Natural killer cell treated with Interleukin-12 subunit alpha and Interleukin-12 subunit beta and Interleukin-15 and Interleukin-18, amount 100 ng/mL, for 72 hours (primary cell): ENCODE results near the gene ATP2B3. TPM values are rescaled to one million over a fixed set of nuclear protein-coding genes. Genes with fewer than 3 reads are reported as not detected.

ENCODE experiments used
- ATAC-seq, 2 donors: fragments of 150-1000 bp; cut with Tn5 transposase in 1 of 2; sonication (Bioruptor Pico), chemical (Tn5 transposase) in 1 of 2; 2 replicates each; pipeline ENCODE4 v1.10.0; 2021
- DNase-seq: peaks from one replicate; pipeline ENCODE4 v3.0.0; 2022; ENCODE audit warnings: low spot score
- H3K27ac Mint-ChIP-seq, 2 donors: 1 replicate in 1 of 2; 2 replicates in 1 of 2; pipeline ENCODE4 v1.8.0; 2022; ENCODE audit warnings: mixed read lengths in 2 of 2, mild to moderate bottlenecking in 1 of 2, moderate library complexity in 1 of 2
- H3K27me3 Mint-ChIP-seq, 2 donors: 1 replicate in 1 of 2; 2 replicates in 1 of 2; pipeline ENCODE4 v1.8.0; 2022; ENCODE audit warnings: mixed read lengths in 2 of 2
- H3K36me3 Mint-ChIP-seq: one replicate; pipeline ENCODE4 v1.8.0; 2022; ENCODE audit warnings: mixed read lengths
- H3K4me1 Mint-ChIP-seq, 2 donors: 1 replicate in 1 of 2; 2 replicates in 1 of 2; pipeline ENCODE4 v1.8.0; 2022; ENCODE audit warnings: low read depth in 2 of 2, mixed read lengths in 2 of 2, mild to moderate bottlenecking in 1 of 2
- H3K4me3 Mint-ChIP-seq: one replicate; pipeline ENCODE4 v1.8.0; 2022; ENCODE audit warnings: mixed read lengths
- H3K9me3 Mint-ChIP-seq: 2 replicates; pipeline ENCODE4 v1.8.0; 2022; ENCODE audit warnings: mixed read lengths
- total RNA-seq, 2 donors: library from RNA; stranded (reverse); gene quantifications; one replicate each; pipeline ENCODE4 v1.2.3, GENCODE V29; 2022

The ATP2B3 gene
- total RNA-seq, result not detected

DNA sequence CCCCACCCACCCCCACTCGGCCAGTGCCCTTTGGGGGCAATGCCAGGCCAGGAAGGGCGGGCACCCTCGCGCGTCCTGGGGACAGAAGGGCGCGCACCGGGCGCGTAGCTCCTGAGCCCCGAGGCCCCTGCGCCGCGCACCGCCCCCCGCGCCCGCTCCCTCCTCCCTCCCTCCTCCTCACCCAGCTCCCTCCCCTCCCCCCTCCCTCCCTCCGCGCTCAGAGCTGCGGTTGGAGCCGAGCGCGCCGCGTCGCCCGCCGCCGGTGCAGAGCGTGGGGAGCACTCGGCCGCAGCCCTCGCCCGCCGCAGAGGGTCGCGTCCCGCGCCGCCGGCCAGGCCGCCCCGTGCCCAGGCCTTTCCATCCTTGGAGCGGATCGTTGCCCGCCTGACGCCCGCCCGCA lies at the start of gene ATP2B3:
Gene ATP2B3 (plus strand): TSS at position 220 of the 400 bp plus-strand sequence. CDS start 18,606 bp downstream, outside the sequence.
- H3K4me1 Mint-ChIP-seq, result peaks cover 0 to 3% of the 10 kb centered on the region in 2 donors
- ATAC-seq (no peak), DNase-seq (no peak)
- no peaks in the 10 kb centered on the region for H3K9me3 Mint-ChIP-seq
- no peak within 1 kb of the TSS for H3K4me3 Mint-ChIP-seq
- peaks cover 9 to 13% of the 10 kb centered on the region in 2 donors for H3K27me3 Mint-ChIP-seq
- no peaks in the 10 kb centered on the region for H3K36me3 Mint-ChIP-seq
- no peak within 1 kb of the TSS for H3K27ac Mint-ChIP-seq

DNA sequence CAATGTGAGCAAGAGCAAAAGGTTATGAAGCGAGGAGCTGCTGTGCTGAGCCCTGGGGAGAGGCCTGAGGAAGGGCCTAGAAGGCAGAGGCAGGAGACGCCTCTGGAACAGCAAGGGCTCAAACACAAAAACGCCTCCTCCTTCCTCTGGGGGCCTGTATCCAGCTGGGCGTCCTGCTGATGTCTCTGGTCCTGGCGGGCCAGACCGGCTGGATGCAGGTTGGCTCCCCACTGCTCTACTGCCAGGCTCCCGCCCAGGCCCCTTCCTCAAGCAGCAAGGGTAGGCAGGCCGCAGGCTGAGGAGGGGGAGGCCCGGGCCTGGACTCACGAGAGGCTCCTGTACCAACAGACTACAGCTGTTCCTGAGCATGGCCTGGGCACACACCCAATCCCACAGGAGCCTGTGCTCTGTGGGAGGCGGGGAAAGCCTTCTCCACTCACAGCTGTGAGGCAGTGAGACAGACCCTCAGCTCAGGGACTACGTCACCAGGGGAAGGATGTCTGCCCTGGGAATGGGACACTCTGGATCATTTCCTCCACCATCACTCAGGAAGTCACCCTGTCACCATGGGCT lies 49.3 kb upstream of the ATP2B3 start:
- Mint-ChIP-seq H3K27me3 (no peaks in the 10 kb centered on the region), H3K9me3 (no peaks in the 10 kb centered on the region), H3K4me1 (peaks cover 6 to 12% of the 10 kb centered on the region in 2 donors), H3K36me3 (no peaks in the 10 kb centered on the region), H3K4me3 (no peak overlapping the region), H3K27ac (no peak overlapping the region)
- no peak for ATAC-seq
- no peak for DNase-seq

DNA sequence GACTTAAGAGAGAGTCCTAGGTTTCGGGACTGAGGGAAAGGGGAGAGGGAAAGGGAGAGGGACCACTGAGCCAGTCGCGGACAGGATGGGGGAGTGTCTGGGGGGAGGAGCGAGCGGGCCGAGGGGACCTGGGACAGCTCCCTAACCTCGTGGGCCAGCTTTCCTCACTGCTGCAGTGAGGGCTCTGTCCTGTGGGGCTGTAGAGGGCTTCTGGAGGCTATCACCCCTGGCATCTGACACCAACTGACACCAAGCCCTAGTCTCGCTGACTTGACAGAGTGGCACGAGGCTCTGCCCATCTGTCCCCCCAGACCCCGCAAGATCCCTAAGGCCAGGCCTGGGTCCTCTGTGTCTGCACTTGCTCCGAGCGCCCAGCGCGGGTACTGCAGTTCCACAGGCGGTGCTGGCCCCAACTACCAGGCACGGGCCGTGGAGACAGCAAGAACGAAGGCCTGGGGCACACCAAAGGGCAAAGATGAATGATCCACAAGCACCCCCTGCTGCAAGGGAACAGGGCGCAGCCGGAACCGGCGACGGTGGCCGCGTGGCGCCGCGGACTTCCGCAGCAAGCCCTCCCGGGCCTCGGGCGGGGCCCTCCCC lies 47.5 kb upstream of the ATP2B3 start:
- ATAC-seq, result peak; percentile 48 to 52
- H3K9me3 Mint-ChIP-seq, result no peaks in the 10 kb centered on the region
- H3K4me1 Mint-ChIP-seq, result peaks cover 6 to 12% of the 10 kb centered on the region in 2 donors
- peak overlapping the region; percentile 73 for H3K4me3 Mint-ChIP-seq
- no peaks in the 10 kb centered on the region for H3K36me3 Mint-ChIP-seq
- no peaks in the 10 kb centered on the region for H3K27me3 Mint-ChIP-seq
- DNase-seq, result no peak
- H3K27ac Mint-ChIP-seq, result no peak overlapping the region

DNA sequence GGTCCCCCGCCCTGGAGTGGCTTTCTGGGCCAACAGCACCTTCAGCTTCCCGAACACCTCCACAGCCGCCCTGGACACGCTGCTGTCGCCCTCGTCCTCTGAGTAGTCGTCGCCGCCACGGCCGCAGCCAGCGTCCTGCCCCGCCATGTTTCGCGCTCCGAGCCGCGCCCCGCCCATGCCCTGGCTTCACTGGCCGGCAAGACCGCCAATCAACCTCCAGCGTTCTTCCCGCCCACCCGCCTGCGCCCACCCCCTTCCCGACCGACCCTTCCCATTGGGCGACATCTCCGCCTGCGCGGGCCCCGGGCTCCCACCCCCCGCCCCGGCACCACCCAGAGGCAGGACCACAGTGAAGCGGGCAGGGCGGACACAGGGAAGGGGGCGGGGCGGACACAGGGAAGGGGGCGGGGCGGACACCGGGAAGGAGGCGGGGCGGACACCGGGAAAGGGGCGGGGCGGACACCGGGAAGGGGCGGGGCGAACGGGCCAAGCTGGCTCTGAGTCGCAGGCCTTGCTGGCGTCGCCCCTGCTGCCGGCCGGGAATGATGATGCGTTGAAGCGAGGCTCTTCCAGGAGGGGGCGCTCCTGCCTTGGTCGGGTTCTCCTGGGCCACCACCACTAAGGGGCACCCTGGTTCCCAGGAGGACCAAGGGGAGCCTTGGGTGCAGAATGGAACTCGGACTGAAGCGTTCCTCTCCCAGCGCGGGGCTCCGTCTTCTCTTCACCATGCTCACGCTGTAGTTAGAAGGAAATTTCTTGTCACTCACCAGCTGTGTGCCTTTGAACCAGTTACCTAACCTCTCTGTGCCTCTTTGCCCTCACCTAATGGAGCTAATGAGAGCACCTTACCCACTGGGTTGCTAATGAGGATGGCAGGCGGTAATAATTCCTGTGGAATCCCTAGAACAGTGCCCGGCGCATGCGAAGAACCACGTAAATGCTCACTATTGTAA lies 46.8 kb upstream of the ATP2B3 start, which contains the start of gene HAUS7:
Gene HAUS7 (minus strand): TSS at position 166 of the 953 bp plus-strand sequence. CDS start 19 bp downstream, at position 147.
- H3K27ac Mint-ChIP-seq, result no peak within 1 kb of the TSS
- H3K9me3 Mint-ChIP-seq, result no peaks in the 10 kb centered on the region
- peaks cover 6 to 12% of the 10 kb centered on the region in 2 donors for H3K4me1 Mint-ChIP-seq
- no peaks in the 10 kb centered on the region for H3K36me3 Mint-ChIP-seq
- DNase-seq (peak; percentile 86), ATAC-seq (peak; percentile 92 to 93)
- no peaks in the 10 kb centered on the region for H3K27me3 Mint-ChIP-seq
- peak within 1 kb of the TSS; percentile 73 for H3K4me3 Mint-ChIP-seq

DNA sequence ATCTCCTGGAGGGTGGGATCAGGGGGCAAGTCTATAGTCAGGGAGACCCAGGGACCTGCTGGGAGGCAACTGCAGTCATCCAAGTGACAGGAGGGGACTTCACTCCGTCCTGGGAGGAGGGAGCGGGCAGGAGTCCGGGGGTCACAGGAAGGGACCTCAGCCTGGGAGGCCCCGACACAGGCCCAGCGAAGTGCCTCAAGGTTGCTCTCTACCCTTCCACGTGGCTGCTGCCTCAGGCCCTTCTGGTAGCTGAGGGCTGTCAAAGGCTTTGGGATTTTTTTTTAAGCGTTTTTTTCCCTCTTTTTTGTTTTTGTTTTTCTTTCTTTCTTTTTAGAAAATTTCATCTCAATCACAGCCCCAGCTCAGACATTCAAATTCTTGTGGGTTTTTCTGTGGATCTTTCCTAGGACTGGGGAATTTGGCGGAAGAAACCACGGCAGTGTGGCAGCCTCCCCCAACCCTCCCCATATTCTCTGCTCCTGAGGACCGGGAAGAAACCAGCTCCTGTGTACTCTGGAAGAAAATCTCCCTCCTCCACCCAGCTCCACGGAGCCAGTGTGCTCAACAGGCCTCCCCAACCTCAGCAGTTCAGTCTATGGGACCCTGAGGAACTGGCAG lies 45.7 kb upstream of the ATP2B3 start:
- Mint-ChIP-seq H3K36me3 (no peaks in the 10 kb centered on the region), H3K27ac (no peak overlapping the region), H3K4me1 (peaks cover 6 to 16% of the 10 kb centered on the region in 2 donors), H3K4me3 (no peak overlapping the region), H3K27me3 (peaks cover 0 to 5% of the 10 kb centered on the region in 2 donors), H3K9me3 (no peaks in the 10 kb centered on the region)
- DNase-seq, result no peak
- no peak for ATAC-seq

DNA sequence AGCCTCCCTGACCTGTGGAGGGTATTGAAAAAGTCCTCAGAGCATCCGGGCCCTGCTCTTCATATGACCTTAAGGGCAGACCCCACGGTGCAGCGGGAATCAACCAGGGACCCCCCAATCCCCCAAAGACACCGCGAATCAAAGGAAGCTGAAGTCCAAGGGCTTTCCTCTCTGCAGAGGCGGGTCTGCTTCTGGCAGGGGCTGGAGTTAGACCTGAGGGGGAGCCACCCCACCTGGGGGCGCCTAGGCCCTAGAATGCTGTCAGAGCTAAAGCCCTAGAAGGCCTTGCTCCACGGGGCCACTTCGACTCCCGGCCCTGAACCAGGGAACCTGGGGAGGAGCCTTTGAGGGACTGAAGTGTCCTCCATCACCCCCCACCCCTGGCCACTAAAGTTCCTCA lies 44.3 kb upstream of the ATP2B3 start:
- Mint-ChIP-seq H3K27ac (no peak overlapping the region), H3K4me1 (peaks cover 0 to 10% of the 10 kb centered on the region in 2 donors), H3K27me3 (peaks cover 0 to 5% of the 10 kb centered on the region in 2 donors), H3K36me3 (no peaks in the 10 kb centered on the region), H3K4me3 (no peak overlapping the region), H3K9me3 (no peaks in the 10 kb centered on the region)
- ATAC-seq, result no peak
- no peak for DNase-seq

DNA sequence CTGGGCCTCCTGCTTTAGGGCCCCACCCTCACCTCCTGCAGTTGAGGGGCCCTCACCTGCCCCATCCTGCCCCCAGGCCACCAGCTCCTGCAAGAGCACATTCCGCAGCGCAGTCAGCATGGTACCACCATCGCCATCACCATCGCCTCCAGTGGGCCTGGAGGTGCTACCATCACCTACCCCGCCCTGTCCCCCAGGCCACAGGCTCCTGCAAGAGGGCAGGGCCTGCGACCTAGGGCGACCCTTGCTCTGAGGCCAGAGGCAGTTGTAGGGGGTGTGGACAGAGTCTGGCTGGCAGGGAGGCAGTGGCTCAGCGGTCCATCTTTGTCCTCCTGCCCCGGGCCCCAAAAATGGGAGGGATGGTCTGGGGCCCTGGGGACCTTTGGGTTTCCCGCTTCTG lies 43.2 kb upstream of the ATP2B3 start:
- peaks cover 0 to 10% of the 10 kb centered on the region in 2 donors for H3K4me1 Mint-ChIP-seq
- DNase-seq, result no peak
- ATAC-seq, result no peak

DNA sequence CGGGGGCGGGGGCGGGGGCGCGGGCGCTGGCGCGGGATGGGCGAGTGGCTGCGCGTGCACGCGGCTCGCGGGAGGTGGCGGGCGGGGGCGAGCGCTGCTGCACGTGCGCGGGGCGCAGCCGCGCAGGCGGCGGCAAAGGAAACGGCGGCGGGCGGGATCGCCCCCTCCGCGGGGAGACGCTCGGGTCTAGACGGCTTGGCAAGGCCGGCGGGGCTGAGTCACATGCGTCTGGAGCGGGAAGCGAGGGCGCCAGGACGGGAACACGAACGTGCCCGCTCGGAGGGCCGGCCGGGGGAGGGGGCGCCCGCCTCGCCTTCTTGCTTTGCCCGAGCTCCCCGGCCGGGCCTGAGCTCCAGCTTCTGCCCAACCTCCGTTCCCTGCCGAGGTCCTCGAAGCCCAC lies 42.7 kb upstream of the ATP2B3 start:
- H3K9me3 Mint-ChIP-seq, result no peaks in the 10 kb centered on the region
- peaks cover 0 to 5% of the 10 kb centered on the region in 2 donors for H3K27me3 Mint-ChIP-seq
- no peaks in the 10 kb centered on the region for H3K36me3 Mint-ChIP-seq
- DNase-seq (no peak), ATAC-seq (no peak)
- H3K27ac Mint-ChIP-seq, result no peak overlapping the region
- H3K4me1 Mint-ChIP-seq, result peaks cover 0 to 10% of the 10 kb centered on the region in 2 donors
- H3K4me3 Mint-ChIP-seq, result no peak overlapping the region

More for the DNA sequence above, 43.2 kb upstream of the ATP2B3 start:
- H3K27me3 Mint-ChIP-seq, result peaks cover 0 to 5% of the 10 kb centered on the region in 2 donors
- no peak overlapping the region for H3K27ac Mint-ChIP-seq
- no peaks in the 10 kb centered on the region for H3K36me3 Mint-ChIP-seq
- H3K4me3 Mint-ChIP-seq, result no peak overlapping the region
- H3K9me3 Mint-ChIP-seq, result no peaks in the 10 kb centered on the region

DNA sequence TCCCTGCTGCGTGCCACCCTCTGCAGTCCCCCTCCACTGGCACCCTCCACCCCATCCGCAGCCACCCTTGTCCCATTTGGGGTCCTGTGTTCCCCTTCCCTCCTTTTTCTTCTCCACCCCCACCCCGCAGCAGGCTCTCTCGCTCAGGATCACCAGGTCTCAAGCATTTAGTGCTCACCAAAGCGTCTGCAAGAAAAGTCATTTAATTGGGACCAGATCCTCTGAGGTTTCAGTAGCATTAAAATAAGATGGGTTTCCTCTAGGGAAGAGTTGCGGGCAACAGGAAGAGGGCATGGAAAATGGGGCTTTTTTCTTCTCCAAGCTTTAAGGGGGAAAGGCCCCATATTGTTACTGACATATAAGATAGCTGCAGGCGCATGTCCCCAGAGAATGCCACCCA lies 42.2 kb upstream of the ATP2B3 start:
- Mint-ChIP-seq H3K36me3 (no peaks in the 10 kb centered on the region), H3K9me3 (no peaks in the 10 kb centered on the region), H3K27ac (no peak overlapping the region), H3K27me3 (peaks cover 0 to 5% of the 10 kb centered on the region in 2 donors), H3K4me1 (peaks cover 0 to 10% of the 10 kb centered on the region in 2 donors), H3K4me3 (no peak overlapping the region)
- no peak for ATAC-seq
- DNase-seq, result no peak

DNA sequence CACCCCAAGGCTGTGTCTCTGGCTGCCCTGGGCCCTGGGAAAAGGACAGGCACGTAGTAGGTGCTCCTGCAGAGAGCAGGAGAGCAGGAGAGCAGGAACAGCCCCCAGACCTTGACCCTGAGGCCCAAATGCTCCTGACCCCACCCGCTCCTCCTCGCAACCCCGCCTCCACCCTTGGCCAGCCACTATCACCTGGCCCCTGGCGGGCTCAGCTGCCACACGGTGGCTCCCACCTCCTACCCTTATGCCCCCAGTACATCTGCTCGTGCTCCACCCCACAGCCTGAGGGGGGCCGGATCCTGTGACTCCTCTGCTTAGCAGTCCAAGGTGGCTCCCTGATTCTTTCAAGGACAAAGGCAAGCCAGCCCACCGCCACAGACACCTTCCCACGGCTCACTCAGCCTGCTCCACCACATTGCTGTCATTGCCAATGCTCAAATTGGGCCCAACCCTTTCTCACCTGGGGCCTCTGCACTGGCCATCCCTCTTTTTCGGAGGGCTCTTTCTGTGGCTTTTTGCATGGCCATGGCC lies 41.6 kb upstream of the ATP2B3 start:
- no peak for DNase-seq
- no peaks in the 10 kb centered on the region for H3K9me3 Mint-ChIP-seq
- H3K27ac Mint-ChIP-seq, result no peak overlapping the region
- peaks cover 0 to 5% of the 10 kb centered on the region in 2 donors for H3K27me3 Mint-ChIP-seq
- no peaks in the 10 kb centered on the region for H3K36me3 Mint-ChIP-seq
- H3K4me1 Mint-ChIP-seq, result peaks cover 0 to 10% of the 10 kb centered on the region in 2 donors
- no peak overlapping the region for H3K4me3 Mint-ChIP-seq
- ATAC-seq, result no peak

DNA sequence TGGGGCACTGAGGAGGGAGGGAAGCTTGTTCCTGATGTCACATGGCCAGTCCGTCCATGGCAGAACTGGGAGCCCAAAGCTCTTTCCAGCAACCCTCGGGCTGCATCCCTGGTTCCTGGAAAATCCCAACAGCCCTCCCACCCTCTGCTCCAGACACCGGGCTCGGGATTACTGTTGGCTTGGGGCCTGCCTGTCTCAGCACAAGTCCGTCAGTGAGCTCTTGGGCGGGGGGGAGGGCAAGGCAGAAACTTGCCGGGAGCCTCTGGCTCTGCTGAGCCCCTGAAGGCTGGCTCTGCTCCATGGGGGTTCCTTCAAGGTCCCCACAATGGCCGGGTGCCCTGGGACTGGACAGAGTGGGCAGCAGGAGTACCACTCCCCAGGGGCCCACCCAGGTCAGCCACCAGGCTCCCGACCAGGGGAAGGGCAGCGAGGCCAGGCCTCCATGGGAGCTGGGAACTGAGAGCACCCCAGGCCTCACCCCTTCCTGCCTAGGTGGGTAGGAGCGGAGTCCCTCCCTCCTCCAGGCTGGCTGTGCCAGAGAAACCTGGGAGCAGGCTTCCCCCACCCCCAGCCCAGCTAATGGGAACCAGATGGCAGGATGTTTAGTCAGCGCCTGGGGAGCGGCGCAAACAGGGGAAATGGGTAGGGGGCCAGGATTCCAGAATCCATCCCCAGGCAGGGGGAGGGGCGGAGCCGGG lies 40.6 kb upstream of the ATP2B3 start:
- Mint-ChIP-seq H3K9me3 (no peaks in the 10 kb centered on the region), H3K4me3 (no peak overlapping the region), H3K4me1 (peaks cover 0 to 4% of the 10 kb centered on the region in 2 donors), H3K27me3 (peaks cover 0 to 5% of the 10 kb centered on the region in 2 donors), H3K27ac (no peak overlapping the region), H3K36me3 (no peaks in the 10 kb centered on the region)
- DNase-seq (no peak), ATAC-seq (no peak)

DNA sequence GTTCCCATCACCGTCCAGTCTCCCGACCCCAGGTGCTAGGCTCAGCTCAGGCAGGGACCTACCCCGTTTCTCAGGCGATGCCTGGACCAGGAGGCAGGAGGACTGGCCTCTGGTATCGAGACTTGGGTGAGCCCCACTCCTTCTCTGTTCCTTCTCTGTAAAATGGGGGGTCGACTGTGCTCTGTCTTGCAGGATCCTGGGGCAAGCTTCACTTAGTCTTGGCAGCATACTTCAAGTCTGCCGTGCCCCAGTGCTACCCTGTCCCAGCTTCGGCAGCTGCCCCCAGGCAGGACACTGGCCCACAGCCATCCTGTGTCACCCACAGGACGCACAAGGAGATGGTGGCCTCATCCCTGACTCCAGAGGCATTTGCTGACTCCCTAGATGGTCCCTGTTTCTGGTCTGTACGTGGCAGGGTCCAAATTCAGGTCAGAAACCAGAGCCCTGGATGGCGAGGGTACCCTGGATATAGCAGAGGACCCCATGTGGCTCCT lies 40.0 kb upstream of the ATP2B3 start:
- peaks cover 0 to 5% of the 10 kb centered on the region in 2 donors for H3K27me3 Mint-ChIP-seq
- H3K9me3 Mint-ChIP-seq, result no peaks in the 10 kb centered on the region
- peaks cover 0 to 4% of the 10 kb centered on the region in 2 donors for H3K4me1 Mint-ChIP-seq
- no peaks in the 10 kb centered on the region for H3K36me3 Mint-ChIP-seq
- no peak overlapping the region for H3K27ac Mint-ChIP-seq
- ATAC-seq, result no peak
- no peak overlapping the region for H3K4me3 Mint-ChIP-seq
- DNase-seq, result no peak

DNA sequence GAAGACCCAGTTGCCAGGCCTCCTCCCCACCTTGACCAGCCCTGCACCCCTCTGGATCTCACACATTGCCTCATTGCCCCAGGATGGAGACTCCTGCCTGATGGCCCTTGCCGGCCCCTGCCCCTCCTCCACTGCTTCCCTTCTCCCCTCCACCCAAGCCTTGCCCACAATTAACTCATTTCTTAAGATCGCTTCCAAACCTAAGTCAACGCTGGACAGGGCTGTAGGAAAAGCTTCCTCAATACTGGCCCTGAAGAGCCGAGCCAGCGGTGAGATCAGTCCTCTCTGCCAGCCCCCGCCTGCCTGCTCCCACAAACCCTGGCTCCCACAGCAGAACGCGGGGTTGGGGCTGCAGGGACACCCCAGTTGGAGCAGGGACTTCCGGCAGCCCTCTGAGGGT lies 39.5 kb upstream of the ATP2B3 start:
- Mint-ChIP-seq H3K9me3 (no peaks in the 10 kb centered on the region), H3K36me3 (no peaks in the 10 kb centered on the region), H3K27me3 (peaks cover 0 to 5% of the 10 kb centered on the region in 2 donors), H3K4me3 (no peak overlapping the region), H3K4me1 (peaks cover 0 to 4% of the 10 kb centered on the region in 2 donors), H3K27ac (no peak overlapping the region)
- DNase-seq (no peak), ATAC-seq (no peak)
